ENCODE measurements around the gene OSBPL1A.

OSBPL1A gene

DNA sequence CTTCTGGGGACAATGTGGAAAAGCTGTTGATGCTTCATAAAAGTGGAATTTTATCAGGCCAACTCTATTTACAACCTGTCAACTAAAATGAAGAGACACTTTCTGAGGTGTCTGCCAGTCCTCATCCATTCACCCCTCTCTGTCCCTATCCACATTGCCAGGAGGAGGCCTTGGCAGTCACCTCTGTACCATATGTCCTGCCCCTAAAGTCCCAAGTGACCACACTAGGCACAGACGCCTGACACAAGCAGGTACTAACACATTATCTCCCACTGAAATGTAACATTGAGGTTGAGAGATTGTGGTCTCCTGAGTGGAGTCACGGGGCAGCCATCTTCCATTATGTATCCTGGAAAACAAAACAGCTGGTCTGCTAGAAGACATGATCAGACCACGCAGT is 71.4 kb downstream of the OSBPL1A start:
- no peak for DNase-seq

DNA sequence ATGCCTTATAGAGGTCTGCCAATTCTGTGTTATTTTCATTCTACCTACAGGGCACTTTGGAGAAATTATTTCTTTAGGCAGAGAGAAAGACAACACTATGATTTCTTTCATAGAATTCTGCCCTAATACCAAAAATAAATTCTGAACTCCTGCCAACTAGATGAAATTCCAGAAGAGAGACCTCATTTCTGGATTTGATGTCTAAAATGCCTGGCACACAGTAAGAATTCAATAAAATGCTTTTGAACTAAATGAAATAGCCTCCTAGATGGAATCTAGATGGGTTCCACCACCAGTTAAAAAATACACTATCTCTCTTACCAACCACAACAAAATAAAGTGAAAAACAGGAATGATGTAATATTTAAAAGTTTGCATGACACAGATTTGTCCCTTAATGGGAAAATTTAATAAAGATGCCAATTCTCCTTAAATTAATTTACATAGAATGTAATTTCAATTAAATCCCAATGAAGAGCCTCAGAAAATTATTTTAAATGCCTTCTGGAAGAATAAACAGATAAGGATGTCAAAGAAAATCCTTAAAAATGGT is 75.0 kb downstream of the OSBPL1A start:
- DNase-seq, result no peak

DNA sequence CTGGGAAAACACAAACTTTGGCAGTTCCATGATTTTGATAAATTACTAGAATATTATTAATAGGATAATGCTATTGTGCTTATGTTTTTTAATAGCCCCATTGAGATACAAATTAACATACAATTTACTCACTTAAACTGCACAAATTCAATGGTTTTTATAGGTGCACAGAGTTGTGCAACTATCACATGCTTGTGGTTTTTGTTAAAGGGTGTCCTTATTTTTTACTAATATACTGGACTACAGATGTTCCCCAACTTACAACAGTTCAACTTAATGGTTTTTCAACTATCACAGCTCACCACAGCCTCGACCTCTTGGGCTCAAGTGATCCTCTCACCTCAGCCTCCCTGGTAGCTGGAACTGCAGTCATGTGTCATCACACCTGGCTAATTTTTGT is 76.6 kb downstream of the OSBPL1A start:
- DNase-seq, result no peak

DNA sequence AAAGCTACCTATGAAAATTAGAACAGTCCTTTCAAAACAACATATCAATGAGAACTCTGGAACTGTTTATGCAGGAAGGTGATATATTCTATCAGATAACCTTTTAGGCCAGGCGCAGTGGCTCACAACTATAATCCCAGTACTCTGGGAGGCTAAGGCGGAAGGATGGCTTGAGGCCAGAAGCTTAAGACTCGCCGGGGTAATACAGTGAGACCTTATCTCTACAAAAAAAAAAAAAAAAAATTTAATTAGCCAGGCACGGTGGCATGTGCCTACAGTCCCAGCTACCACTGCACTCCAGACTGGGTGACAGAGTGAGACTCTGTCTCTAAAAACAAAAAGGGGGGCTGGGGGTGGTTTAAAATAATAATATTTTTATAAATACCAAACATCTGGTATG is 77.9 kb downstream of the OSBPL1A start:
- no peak for DNase-seq

DNA sequence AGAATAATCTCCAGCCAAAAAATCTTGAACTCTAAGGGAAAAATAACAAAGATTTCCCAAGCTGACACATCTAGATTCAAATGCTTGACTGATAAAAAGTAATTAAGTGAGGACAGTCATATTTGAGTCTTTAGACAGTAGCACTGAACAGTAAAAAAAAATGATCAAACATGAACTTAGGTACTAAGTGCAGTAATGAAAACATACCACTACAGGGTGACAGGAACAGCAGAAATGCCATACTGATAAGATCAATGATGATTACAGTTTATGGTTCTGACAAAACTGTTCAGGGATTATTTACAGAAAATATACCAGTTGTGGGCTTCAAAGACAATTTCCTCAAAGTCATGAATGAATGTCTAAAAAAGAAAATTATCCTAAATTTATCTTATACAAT is 80.3 kb downstream of the OSBPL1A start:
- DNase-seq, result no peak

DNA sequence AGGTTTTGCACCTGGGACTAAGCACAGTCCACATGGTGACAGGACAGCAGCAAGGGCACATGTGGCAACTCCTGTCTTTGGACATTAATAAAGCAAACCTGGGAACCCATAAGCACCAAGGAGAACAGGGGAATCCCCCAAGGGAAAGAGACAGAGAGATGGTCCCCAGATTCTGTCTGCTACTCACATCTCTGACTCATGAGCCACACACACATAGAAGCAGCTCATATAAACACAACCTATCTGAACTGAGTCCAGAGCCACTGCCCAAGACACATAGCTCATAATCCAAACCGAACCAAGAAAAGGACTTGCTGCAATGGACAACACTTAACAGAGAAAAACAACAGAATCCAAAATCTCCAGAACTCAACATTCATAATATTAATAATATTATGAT is 82.5 kb downstream of the OSBPL1A start:
- DNase-seq, result no peak

DNA sequence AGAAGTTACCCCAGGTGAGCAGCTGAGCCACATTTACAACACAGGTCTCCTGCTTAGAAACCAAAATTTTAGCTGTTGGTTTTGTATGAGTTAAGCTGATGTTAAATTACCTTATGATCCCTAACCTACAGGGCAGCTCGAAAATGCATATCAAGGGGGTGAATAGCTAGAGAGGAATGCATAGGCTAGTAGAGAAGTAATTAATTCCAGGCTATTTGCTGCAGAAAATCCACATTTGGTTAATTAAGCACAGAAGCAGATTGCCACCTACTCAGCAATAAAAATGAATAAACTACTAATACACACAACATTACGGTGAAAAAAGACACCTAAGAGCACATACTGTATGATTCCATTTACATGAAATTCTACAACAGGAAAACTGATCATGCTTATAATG is 91.4 kb downstream of the OSBPL1A start:
- DNase-seq, result no peak

DNA sequence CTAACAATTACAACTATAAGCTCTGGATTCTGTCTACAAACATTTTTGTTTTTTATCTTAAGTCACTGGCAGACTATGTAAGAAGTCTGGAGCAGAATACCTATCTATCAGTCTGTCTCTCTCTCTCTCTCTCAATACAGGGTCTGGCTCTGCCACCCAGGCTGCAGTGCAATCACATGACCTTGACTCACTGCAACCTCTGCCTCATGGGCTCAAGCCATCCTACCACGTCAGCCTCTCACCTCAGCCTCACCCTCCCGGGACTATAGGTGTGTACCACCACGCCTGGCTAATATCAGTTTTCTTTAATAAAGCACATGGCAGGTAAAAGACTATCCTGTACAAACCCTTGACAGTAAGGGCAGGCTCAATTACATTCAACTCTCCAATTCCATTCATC is 96.9 kb downstream of the OSBPL1A start:
- DNase-seq, result no peak

DNA sequence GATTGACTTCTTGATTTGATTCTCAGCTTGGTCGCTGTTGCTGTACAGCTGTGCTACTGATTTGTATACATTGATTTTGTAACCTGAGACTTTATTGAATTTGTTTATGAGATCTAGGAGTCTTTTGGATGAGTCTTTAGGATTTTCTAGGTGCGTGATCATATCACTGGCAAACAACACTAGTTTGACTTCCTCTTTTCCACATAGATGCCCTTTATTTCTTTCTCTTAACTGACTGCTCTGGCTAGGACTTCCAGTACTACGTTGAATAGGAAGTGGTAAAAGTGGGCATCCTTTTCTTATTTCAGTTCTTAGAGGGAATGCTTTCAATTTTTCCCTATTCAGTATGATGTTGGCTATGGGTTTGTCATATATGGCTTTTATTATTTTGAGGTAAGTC is 101.3 kb downstream of the OSBPL1A start:
- DNase-seq, result no peak

DNA sequence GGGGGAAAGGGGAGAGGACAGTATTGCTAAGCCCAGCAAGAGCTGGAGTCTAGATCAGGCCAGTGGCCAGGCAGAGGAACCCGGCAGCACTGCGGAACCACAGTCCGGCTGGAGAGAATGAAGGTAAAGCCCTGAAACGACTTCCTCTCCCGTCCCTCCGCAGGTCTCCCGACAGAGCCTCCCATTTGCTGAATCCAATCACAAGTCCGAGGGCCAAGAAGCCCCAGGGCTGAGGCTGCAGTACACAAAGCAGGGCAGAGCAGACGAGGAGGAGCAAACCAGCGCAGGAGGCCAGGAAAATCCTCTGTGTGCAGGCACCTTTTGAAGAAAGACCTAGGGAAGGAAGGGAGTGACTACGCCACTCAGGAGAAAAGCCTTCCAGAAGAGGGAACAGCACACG is 104.4 kb downstream of the OSBPL1A start:
- no peak for DNase-seq

DNA sequence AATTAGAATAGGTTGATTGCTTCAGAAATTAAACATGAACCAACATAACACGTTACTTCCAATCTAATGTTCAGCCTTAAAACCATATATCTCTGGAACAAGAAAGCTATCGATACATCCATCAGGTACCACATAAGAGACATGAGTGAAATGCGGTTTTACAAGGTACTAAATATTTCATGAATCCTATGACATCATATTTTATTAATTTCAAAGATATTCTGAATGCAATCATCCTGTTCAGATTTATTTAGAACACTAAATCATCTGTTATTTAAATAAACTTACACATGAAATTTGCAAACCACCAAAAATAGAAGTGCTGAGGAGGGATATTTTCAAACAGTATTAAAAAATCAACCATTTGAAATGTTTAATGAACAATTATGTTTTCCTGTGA is 119.0 kb downstream of the OSBPL1A start:
- DNase-seq, result no peak

DNA sequence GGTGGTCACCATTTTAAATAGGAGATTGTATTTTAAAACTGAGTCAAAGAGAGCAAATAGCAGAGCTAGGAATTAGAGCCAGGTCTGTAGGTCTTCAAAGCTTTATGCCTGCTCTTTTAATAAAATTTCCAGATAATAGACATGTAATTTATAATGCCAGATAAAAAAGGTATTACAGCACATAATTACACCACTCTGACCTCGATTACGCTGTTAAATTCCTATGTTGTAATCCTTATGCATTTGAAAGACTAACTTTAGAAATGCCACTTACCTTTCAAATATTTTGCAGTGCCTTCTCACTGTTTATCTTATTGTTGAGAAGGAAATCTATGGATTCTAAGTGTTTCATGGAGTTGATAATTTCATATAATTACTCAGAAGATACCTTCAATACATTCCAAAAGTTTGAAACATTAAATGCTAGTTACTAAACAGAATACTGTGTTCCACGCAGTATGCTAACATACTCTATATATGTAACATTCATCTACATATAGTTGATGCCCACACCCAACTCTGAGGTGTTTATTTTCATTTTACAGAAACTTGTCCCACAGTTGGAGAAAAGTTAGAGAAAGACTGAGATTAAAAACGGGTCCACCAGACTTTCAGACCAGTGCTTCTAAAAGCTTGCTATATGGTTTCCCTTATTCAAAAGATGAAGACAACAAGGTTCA is 120.0 kb downstream of the OSBPL1A start:
- no peak for DNase-seq

DNA sequence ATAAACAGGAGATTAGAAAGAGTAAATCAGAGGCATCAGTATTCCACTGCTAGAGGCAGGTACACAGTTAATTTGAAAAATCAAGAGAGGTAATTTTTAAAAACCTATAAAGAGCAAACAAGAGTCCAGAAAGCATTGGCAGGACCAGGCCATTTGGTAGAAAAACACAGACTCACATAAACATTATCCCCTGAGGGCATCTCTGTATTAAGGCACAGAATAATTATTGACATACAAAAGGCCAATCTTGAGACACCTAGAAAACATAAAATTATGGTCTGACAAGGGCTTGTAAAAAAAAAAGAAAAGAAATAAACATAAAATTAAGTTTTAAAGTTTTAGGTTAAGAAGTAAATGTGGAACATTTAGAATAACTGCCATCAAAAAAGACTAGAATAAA is 120.6 kb downstream of the OSBPL1A start:
- DNase-seq, result no peak

DNA sequence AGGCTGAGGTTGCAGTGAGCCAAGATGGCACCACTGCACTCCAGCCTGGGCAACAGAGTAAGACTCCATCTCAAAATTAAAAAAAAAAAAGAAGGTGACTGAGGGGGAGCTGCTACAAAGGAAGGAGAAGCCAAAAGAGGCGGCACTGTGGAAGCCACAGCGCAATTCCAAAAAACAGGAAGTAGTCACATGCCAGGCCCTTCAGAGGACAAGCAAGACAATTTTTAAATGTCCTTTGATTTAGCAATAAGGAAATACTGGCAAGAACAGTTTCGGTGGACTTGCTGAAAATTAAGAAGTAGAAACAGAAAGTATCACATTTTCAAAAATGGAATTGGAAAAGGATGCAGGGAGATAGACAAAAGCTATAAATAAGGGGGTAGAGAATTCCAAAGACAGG is 122.8 kb downstream of the OSBPL1A start:
- DNase-seq, result no peak

DNA sequence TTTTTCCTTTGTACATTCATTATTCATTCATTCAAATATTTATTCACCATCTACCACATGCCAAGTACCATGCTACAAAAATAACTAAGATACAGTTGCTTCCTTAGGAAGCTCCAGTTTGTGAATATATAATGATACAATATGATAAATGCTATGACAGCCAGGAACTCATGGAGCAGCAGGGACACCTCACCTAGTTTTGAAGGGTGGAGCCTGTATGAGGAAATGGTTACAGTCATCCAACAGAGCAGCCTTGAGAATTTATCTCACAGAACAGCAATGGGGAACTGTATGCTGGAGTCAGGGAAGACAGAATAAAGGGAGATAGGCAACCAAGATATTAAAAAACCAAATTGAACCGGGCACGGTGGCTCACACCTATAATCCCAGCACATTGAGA is 124.0 kb downstream of the OSBPL1A start:
- DNase-seq, result no peak

DNA sequence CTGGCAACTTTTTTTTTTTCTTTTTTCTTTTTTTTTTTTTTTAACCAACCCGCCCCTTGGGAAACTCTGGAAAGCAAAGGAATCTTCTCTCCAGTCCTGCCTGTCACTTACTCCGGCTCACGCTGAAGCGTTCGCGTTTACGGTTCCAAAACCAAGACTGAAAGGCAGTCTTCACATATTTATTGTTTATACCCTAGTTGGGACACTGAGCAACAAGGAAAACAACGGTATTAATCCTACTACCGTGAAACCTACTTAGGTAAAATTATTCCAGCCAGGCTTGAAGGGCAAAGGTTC is 125.4 kb downstream of the OSBPL1A start:
- DNase-seq, result no peak

DNA sequence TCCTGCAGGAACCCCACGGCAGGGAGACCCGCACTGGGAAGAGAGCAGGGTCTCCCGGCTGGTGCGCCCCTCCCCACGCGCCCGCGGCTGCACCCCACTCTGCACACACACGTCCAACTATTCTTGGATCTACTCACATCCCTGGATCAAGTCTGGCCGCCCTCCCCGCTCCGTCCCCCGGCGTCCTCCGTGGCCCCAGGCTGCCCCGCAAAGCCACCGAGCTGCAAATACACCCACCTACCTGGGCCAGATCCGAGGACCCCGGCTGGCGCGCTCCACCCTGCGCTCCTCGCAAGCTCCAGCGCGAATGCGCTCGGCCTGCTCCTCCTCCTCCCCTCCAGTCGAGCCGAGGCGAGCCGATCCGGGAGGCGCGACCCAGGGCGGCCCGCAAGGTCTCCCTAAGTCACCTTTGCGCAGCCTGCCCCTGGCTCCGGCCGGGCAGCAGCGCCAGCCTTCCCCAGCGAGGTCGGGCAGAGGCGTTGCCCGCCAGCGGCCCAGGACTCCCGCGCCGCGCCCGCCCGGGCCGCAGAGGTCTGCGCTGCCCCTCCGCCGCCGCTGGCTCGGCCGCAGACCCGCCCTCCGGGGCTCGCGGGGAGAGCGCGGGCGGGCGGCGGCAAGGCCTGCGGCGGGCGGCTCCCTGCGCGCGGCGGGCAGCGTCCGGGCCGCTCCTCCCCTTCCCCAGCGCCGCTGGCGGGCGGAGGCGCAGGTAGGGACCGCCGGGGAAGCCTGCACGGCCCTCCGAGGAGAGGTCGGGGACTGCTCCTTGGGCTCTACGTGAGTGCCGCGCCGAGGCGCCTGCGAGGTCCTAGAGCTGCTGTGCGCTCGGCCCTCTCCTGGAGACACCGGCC is 126.0 kb downstream of the OSBPL1A start:
- DNase-seq, result no peak

DNA sequence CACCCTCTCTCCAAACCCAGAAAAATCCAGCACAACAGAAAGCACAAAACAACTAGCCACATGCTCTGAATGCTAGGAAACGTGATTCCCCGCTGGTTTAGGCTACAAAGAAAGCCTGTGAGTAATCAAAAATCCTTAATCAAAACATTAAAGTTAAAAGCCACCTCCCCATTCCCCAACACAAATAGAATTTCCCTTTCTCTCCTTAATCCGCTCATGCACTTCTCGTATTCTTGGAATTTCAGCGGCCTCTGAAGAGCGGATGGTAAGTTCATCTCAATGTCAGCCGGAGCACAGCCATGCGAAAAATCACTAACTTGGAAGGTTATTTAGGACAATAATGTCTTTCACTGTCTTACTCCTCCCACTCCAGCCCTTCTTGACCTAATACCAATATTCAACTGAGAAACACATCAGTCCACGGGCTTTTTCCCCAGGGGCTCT is 126.7 kb downstream of the OSBPL1A start:
- DNase-seq, result no peak

DNA sequence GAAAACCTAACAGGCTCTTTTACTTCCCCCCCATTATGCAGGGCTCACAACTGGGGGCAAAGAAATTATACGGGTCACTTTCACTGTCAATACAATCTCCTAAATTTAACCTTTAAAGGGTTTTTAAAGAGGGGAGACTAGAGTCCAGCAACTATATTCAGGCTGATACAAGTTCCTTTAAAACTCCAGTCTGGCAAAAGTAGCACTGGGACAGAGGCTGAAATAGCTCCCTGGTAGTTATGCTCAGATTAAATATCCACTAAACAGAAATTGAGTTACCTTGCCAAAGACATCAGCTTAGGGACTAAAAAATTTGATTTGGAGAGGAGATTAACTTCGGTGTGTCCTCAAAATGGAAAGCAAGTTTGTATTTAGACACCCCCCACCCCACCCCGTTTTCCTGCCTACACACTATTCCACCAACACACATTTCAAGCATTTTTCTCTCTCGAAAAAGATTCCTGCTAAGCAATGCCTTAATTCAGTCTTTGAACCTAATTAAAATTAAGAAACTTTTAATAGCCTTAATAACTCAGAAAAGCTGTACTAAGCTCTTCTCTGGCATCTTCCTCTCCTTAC is 127.2 kb downstream of the OSBPL1A start:
- no peak for DNase-seq

DNA sequence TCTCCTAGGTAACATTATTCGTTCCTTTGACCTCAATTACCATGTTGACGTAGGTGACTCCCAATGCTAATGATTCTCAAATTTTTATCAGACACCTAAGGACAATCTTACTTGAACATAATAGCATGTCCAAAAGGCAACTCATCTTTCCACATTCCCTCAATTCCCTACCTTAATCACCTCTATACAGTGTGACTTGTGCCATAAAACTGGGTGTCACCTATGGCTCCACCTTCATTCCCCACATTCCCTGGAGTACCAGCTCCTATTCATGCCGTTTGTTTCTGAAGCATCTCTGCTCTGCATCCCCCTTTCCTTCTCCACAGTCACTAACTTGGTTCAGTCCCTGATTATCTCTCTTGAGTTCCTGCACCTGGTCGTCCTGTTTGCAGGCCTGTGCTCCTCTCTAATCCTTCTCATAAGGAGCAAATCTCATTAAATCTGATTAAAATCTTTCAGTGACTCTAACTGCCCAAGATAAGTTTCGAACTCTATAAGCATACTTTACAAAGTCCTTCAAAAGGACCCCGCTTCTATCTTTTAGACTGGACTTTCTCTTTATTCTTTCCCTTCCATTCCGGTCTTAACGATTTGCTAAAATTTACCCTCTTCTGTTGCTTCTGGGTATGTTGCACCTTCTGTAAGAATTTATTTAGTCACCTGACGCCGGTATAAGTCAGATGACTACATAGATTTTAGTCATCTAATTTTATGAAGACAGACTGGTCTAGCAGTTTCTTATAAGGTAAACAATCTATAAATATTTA is 128.7 kb downstream of the OSBPL1A start:
- no peak for DNase-seq

DNA sequence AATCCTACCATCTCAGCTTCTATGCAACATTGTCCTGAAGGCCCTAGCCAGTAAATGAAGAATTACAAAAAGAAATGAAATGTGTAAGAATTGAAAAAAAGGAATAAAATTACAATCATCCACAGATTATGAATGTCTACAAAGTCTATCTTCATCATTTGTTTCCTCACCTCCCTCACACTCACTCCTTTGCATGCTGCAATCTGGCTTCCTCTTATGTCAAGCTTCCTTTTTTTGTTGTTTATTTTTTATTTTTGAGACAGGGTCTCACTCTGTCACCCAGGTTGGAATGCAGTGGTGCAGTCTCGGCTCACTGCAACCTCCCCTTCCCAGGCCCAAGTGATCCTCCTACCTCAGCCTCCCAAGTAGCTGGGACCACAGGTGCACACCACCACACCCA is 129.7 kb downstream of the OSBPL1A start:
- no peak for DNase-seq

DNA sequence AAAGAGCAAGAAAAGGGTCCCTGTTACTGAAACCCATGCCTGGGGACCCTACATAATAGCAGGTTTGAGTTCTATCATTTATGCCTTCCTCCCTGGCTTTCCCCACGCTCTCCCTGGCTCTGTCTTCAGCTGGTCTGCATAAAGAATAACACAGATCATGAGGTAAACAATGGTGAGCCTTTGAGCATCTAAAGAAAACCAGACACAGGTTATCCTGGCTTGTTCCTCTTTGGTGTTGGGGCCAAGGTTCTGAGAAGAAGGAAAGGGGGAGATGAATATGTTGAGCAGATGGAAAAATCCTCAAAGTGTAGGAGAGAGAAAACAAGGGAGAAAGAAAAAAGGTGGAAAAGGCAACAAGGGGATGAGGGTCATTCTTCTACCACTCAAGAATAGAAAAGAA is 131.5 kb downstream of the OSBPL1A start:
- DNase-seq, result no peak

DNA sequence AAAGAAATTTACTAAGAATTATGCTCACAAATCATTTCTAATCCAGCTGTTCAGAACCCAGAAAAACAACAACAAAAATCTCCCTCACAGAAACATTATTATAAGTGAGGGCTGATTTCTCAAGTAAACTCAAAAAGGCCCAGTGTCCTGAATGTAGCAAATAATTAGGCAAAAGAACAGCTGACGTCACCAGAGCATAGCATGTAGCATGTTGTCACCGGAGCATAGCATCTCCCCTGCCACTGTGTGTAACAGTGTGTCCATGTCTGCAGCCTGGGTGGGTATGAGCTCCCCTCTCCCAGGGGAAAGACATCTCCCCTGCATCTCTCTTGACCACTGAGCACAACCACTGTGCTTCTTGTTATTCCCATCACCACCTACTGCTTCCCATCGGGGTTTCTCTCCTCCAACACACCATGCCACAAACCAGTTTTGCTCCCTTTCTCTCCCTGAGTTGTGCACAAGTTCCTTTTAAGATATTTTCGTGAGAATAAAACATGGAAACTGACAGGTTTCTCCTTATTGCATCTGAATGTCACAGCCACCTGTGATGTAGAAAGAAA is 132.0 kb downstream of the OSBPL1A start:
- DNase-seq, result no peak
